Fibroblast of the conjunctiva (primary cell): Measurements from ENCODE around the gene SURF4.
"Not testable (repeated sequence)": the region's sequence is repeated elsewhere in the genome, so short reads cannot be mapped to it uniquely, and the experiment has no call there.

Experiments used
- DNase-seq: peaks from one replicate; pipeline ENCODE4 v3.0.0-alpha.2; 2010; ENCODE audit warnings: low read depth

Gene SURF4

DNA sequence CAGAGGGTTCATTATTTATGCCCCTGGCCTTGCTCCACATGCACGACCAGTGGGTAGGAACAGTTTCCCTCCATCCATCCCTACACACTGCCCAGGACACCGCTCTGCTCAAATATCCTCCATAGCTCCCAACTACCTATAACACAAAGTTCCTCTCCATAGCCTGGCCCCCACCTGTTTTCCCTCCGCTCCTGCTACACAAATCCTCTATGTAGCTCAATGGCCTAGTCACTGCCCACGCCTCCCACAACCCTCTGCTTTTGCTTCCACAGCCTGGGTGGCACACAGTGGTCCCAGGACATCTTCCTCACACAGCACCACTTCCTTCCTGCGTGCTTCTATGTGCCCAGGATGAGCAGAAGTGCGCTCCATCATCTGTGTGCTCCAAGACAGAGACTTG, 21.5 kb upstream of the SURF4 start:
- DNase-seq, result no peak

DNA sequence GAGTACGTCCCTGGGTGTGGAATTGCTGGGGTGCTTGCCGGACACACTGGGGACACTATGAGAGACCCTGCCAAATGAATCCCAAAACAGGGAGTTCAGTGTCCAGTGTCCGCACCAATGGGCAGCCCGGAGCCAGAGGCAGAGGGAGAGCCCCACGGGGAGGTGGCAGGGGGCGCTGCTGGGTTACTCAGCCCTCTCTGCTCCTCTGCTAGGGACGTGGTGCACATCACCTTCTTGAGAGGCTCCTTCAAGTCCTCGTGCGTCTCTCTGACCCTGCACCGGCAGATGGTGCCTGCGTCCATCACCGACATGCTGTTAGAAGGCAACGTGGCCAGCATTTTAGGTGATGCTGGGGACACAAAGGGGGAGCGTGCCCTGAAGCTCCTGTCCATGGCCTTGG, 21.1 kb upstream of the SURF4 start:
- DNase-seq, result no peak

DNA sequence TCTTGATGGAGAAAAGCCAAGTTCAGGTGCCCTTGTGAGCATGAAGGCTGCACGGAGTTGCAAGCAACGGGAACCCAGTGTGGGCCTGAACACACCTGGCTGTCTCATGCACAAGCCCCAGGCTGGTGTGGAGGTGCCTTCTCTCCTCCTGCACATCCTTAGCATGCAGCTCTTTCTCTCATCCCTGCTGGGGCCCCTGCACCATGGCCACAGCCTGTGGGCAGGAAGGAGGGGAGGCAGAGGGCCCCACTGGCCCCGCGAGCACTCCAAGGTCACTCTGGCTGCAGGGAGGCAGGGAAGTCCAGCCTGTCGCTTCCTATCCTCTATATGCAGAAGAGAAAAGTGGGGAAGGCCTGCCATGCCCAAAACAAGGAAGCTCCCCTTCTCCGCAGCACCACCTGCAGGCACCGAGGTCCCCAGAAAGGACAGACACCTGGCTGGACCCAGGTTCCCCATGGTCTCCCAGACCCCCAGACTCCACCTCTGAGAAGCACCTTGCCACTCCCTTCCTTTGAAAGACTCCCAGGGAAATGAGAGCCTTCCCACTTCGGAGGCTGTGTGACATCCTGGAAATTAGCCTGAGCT, 18.9 kb upstream of the SURF4 start:
- DNase-seq, result no peak

DNA sequence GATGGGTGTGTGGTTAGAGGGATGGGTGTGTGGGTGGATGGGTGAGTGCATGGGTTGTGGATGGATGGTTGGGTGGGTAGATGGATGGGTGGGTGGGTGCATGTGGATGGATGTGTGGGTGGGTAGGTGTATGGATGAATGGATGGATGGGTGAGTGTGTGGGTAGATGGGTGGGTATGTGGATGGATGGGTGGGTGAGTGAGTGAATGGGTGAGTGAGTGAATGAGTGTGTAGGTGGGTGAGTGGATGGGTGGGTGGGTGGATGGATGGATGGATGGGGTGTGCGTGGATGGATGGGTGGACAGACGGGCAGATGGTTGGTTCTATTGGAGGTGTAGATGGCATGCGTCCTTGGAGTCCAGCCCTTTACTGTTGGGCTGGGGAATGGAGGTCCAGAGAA, 17.5 kb upstream of the SURF4 start:
- DNase-seq, result no peak

DNA sequence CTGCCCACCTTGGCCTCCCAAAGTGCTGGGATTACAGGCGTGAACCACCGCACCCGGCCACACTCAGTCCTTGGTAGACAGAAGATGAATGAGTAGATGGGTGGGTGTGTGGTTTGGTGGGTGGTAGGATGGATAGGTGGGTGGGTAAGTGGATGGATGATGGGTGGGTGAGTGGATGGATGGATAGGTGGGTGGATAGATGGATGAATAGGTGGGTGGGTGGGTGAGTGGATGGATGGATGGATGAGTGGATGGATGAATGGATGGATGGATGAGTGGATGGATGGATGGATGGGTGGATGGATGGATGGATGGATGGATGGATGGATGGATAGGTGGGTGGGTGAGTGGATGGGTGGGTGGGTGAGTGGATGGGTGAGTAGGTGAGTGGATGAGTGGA, 16.4 kb upstream of the SURF4 start:
- not testable (repeated sequence) for DNase-seq

DNA sequence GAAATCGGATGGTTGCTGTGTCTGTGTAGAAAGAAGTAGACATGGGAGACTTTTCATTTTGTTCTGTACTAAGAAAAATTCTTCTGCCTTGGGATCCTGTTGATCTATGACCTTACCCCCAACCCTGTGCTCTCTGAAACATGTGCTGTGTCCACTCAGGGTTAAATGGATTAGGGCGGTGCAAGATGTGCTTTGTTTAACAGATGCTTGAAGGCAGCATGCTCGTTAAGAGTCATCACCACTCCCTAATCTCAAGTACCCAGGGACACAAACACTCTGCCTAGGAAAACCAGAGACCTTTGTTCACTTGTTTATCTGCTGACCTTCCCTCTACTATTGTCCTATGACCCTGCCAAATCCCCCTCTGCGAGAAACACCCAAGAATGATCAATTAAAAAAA, 15.6 kb upstream of the SURF4 start:
- DNase-seq, result not testable (repeated sequence)

DNA sequence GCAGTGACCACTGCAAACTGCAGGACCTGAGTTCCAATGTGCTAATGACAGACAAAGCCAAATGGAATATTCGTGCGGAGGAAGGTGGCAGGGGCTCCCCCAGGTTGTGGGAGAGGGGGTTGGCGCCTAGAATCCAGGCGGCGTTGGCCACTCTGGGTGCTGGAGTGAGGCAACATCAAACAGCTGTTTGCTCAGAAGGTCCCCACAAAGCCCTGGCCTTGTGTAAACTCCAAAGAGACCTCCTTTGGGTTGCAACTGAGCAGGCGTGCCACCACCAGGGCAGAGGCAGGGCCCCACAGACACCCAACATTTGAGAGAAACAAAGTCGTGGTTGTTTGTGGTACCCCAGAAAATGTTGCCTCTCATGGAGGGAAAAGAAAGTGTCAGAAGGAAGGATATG, 14.9 kb upstream of the SURF4 start:
- DNase-seq, result no peak

DNA sequence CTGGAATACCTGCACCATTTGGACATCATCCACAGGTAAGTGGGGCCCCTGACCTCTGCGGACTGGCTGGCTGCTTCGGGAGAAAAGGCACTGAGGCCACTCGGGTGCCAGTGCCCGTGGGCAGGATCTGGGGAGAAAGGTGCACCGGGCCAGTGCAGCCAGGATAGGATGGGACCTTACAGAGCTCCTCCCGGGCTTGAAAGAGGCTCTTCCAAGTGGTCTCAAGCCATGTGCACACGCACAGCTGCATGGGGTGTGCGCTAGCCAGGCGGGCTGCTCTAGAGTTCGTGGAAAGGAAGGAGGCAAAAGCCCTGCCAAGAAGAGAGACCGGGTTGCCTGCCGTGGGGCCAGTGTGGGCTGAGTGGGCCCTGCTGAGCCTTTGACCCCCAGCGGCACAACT, 13.7 kb upstream of the SURF4 start:
- DNase-seq, result no peak

DNA sequence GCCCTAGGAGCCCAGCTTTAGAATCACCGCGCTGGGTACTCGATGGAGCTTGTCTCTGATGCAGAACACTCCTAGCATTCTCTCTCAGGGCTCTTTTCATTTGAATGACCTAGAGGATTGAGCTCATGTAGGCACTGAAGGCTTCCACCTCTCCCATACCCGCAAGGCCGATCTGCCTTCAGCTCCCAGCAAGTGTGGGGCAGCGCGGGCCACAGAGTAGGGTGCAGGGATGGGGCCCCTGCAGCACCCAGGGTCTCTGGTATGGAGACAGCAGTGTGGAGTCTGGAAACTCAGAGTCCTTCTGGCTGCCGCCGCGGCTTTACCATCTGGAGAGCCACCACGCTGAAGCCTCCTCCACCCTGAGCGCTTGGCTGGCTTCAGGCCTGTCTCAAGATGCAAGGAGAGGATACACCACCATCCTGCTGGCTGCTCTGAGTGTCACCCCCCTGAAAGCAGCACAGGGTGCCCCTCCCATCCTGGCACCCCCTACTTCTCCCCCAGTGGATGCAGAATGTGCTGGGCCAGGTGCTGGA, 13.2 kb upstream of the SURF4 start:
- DNase-seq, result no peak

DNA sequence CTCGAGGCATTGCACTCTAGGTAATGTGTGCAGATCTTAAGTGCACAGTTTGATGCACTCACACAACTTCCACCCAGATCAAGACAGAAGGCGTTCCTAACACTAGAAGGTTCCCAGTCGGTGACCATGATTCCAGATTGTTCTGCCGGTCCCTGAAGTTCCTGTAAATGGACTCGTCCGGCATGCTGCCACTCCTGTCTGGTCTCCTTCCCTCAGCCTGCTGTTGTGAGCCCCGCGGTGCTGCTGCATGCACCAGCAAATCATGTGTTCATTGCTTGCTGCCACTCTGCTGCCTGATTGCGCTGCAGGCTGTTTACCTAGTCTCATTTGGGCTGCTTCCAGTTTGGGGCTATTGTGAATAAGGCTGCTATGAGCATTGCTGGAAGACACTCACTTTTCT, 11.8 kb upstream of the SURF4 start:
- DNase-seq, result no peak

DNA sequence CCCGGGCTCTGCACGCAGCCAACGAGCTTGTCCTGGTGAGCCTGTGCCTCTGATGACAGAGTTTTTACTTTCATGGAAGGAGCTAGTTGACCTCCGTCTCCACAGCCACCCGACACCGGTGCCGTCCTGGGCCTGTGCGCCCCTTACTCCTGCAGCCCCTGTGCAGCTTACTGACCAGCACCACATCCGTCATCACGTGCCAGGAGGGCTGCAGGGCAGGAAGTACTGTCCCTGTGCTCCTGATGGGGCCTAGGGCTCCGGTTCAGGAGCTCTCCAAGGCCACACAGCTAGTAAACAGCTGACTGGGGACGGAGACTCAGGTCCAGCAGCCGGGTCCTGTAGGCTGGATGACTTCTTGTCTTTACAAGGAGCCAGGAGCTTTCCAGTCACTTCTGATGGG, 10.5 kb upstream of the SURF4 start:
- no peak for DNase-seq

DNA sequence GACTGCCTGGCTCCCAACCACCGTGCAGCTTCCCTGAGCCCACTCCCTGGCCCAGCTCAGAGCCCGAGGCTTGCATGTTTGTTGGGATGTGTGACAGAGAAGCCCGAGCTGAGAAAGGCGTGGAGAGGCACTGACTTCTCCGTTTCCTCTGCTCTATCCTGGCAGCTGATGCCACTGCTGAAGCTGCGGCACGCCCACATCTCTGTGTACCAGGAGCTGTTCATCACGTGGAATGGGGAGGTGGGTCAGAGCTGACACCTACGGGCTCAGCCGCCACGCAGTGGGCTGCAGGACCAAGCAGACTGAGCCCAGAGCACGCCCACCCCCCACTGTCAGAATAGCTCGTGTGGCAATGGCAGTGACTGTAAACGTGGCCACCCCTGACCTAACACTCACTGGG, 9.6 kb upstream of the SURF4 start:
- no peak for DNase-seq

DNA sequence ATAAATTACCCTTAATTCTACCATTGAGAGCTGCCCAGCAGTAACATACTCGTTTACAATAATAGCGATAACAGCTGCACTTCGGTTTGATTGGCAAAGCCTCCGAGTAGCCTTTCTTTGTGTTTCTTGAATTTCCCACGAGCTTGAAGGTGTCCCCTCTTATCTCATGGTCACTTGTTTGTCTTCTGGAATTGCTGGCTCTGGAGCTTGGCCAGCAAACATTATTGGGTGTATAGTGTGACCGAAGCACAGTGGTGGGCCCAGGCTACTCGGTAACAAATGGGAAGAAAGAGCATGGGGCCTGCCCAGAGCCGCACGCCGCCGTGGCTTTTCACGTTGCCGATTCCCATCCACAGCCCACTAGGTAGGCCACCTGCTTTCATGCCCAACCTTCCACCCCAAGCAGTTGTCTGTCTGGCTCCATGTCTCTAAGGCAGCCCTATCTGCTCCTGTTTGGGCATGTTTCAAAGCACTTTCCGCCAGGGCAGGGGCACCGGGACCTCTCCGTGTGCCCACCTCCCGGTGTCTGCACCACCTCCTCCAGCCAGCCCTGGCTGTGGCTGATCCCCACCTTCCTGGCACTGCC, 9.0 kb upstream of the SURF4 start:
- no peak for DNase-seq

DNA sequence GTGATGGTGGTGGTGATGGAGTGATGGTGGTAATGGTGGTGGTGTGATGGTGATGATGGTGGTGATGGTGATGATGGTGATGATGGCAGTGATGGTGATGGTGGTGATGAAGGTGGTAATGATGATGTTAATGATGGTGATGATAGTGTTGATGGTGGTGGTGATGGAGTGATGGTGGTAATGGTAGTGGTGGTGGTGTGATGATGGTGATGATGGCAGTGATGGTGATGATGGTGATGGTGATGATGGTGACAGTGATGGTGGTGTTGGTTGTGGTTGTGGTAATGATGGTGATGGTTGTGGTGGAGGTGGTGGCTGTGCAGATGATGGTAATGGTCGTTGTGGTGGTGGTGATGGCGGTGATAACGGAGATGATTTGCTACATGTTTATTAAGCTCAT, 7.6 kb upstream of the SURF4 start:
- DNase-seq, result no peak

DNA sequence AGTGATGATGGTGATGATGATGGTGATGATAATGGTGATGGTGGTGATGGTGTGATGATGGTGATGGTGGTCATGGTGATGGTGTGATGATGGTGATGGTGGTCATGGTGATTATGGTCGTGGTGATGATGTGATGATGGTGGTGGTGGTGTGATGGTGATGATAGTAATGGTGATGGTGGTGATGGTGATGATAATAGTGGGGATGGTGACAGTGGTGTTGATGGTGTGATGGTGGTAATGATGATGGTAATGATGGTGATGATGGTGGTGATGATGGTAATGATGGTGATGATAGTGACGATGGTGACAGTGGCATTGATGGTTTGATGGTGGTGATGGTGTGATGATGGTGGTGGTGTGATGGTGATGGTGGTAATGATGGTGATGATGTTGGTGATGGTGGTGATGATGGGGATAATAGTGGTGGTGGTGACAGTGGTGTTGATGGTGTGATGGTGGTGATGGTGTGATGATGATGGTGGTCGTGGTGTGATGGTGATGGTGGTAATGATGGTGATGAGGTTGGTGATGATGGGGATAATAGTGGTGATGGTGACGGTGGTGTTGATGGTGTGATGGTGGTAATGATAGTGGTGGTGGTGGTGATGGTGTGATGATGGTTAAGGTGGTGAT, 6.8 kb upstream of the SURF4 start:
- DNase-seq, result no peak

DNA sequence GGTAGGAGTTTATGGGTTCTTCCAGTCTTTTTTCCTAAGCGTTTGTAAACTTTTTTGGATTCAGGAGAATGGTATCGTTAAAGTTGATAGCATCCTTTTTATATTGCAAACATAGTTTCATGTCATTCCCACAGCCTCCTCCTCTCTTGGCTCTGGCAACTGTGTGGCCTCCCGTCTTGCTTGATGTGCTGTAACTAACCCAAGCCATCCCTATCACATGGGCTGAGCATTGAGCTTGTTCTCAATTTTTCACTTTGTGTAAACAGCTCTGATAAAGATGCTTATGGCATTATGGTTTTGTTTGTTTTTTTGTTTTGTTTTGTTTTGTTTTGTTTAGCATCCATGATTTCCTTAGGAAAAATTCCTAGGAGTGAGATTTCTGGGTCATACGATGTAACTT, 4.9 kb upstream of the SURF4 start:
- no peak for DNase-seq

DNA sequence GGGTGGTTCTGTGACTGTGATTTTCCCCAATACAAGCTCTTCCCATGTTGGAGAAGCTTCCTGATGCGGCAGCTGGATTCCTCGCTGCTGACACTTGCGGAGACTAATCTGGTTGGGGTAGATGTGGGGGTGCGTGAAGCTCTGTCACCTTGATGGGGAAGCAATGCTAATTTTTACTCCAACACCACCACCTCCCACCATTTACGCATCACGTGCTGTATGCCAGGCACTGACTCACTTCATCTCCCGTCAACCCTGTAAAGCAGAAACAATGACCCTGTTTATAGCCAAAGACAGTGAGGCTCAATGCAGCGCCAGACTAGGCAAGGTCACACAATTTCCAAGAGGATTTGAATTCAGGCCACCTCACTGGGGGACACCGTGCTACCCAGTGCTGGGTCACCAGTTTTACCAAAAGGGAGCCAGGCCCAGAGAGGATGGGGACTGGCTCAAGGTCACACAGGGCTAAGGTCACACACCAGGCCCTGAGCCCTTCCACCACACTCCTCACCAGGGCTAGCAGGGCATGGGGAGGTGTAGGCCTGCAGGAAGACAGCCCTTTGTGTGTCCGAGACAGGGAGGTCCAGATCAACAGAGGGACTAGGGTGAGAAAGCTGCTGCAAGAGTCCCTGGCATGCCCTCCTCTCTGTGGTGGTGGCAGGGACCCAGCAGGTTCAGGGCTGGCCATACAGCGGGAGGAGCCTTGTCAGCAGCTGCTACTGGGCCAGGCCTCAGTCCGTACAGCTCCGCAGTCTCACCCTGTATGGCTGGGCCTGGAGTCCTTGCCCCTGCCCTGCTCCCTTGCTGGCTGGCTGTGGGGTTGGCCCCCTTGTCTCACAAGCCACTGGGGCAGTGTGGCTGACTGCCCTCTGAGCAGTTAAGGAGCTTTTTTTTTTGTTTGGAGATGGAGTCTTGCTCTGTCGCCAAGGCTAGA, 3.6 kb upstream of the SURF4 start:
- DNase-seq, result no peak

DNA sequence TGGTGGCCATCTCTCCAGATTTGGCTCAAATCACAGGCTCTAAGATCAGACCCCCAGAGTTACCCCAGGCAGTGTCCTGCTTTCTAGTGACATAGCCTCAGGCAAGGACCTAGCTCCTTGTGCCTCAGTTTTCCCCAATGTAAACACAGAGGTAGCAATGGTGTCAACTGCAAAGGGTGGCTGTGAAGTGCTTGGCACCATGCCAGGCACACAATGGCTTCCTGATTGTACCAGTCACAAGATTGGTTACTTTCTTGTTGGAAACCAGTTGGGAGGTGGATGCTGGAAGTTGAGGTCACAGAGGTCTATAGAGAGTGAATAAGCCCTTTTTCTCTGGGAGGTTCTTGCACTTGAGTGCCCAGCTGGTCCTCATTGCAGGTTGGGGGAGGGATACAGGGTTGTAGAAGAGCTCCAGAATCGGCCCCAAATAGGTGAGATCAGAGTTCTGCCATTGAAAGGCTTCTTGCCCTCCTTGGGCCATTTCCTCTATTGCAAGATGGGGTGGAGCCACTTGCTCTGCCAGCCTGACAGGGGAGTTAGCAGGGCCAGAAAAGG, 2.6 kb upstream of the SURF4 start:
- DNase-seq, result no peak

DNA sequence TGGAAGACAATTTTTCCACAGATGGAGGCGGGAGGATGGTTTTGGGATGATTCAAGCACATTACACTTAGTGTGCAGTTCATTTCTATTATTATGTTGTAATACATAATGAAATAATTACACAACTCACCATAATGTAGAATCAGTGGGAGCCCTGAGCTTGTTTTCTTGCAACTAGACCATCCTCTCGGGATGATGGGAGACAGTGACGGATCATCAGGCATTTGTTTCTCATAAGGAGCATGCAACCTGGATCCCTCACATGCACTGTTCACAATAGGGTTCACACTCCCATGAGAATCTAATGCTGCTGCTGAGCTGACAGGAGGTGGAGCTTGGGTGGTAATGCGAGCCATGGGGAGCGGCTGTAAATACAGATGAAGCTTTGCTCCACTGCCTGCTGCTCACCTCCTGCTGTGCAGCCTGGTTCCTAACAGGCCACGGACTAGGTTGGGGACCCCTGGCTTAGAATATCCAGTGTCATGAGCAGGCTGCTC, 1.9 kb upstream of the SURF4 start:
- DNase-seq, result peak; percentile 34

DNA sequence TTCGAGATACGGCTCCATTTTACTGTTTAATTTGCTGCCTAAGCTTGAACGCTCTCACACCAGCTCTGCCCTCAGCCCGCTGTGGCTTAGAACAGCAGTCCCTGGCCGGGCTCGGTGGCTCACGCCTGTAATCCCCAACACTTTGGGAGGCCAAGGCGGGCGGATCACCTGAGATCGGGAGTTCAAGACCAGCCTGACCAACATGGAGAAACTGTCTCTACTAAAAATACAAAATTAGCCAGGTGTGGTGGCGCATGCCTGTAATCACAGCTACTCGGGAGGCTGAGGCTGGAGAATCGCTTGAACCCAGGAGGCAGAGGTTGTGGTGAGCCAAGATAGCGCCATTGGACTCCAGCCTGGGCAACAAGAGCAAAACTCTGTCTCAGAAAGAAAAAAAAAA, 1.4 kb upstream of the SURF4 start:
- DNase-seq, result not testable (repeated sequence)

DNA sequence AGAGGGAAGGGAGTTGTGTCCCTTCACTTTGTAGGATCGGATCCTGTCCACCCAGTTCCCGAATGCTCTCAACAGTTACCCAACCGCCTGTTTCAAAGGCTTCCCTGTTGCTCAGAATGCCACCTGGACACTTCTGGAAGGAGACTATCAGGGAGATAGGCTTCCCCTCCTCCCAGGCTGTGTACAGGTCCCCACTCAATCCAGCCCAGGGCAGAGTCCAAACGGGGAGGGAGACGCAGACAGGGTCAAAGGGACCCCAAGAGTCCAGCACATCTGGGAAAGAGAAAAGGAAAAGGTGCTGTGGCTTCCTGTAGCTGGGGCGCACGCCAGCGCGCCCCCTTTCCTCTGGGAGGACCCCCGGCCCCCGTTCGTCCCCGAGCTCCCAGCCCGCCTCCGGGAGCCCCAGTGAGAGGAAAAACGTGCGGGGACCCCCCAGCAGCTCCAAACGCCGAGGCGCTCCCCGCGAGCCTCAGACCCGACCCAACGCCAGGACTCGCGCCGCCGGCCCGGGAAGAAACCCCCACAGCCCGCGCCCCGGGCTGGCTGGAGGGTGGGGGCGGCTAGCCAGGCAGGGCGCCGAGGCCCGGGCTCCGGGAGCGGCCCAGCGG, 640 bp downstream of the SURF4 start:
- no peak for DNase-seq

DNA sequence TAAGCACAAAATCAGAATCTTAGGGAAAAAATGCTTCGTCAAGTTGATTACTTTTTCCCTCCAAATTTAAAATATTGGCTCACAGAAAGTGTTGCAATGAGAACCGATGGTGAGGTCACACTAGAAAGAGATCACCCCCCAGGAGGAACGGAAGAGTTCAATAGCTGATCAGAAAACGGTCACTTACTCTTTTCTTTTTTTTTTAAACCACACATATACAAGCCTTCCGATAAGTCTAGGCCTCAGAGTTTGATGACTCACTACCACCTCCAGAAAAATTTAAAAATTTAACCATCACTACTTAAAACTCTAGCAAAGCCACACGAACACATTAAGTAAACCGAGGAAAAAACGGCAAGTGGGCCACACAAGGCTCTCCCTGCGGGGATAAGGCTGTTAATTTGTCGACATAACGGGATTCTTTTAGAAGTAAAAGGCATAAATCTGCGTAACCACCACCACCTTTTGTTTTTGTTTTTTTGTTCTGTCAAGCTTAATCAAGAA, 1.2 kb downstream of the SURF4 start:
- no peak for DNase-seq
